H1 (cell line): ENCODE measurements around the gene FKTN. TPM values are rescaled to one million over a fixed set of nuclear protein-coding genes. Genes with fewer than 3 reads are reported as not detected.

Experiments
- CTCF ChIA-PET: fragments of 300-600 bp; sonication (Branson Sonifier 250); formaldehyde crosslinking; loops from one replicate; lab custom pipeline; 2021; ENCODE audit not compliant: partially characterized antibody; lab: Charles Lee
- POLR2A ChIA-PET: fragments of 300-600 bp; sonication (Branson Sonifier 250); formaldehyde crosslinking; loops from one replicate; lab custom pipeline; 2021; ENCODE audit warnings: inconsistent platforms; ENCODE audit not compliant: partially characterized antibody; lab: Charles Lee
- DNase-seq, 2 experiments: peaks; one replicate each; pipeline versions ENCODE4 v3.0.0 to v3.0.0-alpha.2; 2010 to 2022; ENCODE audit warnings: low spot score in 2 of 2, low read depth in 1 of 2, mixed read lengths in 1 of 2
- FAIRE-seq: peaks from 2 replicates; lab custom pipeline; 2011; peaks lifted over from hg19 to GRCh38; lab: Jason Lieb, UNC
- H2AFZ ChIP-seq: 2 replicates; pipeline ENCODE4 v1.8.1; 2012; ENCODE audit warnings: low read length, inconsistent platforms
- H2AK5ac ChIP-seq: 2 replicates; pipeline ENCODE4 v1.6.1; 2013; ENCODE audit warnings: low read depth, low read length
- H2BK120ac ChIP-seq: replicated peaks from 2 replicates; pipeline ENCODE3; 2013; ENCODE audit warnings: low read depth, low read length, inconsistent platforms
- H2BK12ac ChIP-seq: 2 replicates; pipeline ENCODE4 v1.6.1; 2013; ENCODE audit warnings: low read depth, low read length
- H2BK15ac ChIP-seq: 2 replicates; pipeline ENCODE4 v1.6.1; 2013; ENCODE audit warnings: low read length
- H2BK20ac ChIP-seq: 2 replicates; pipeline ENCODE4 v1.6.1; 2013; ENCODE audit warnings: low read length
- H2BK5ac ChIP-seq: 2 replicates; pipeline ENCODE4 v1.6.1; 2013; ENCODE audit warnings: low read depth, low read length
- H3K14ac ChIP-seq: 2 replicates; pipeline ENCODE4 v1.6.1; 2013; ENCODE audit warnings: inconsistent platforms; ENCODE audit not compliant: insufficient read length
- H3K18ac ChIP-seq: 2 replicates; pipeline ENCODE4 v1.6.1; 2013; ENCODE audit warnings: low read length; ENCODE audit errors: extremely low read depth
- H3K23ac ChIP-seq: 2 replicates; pipeline ENCODE4 v1.6.1; 2013; ENCODE audit warnings: inconsistent platforms; ENCODE audit not compliant: insufficient read length
- H3K23me2 ChIP-seq: 2 replicates; pipeline ENCODE4 v1.6.1; 2013; ENCODE audit warnings: low read depth, low read length
- H3K27ac ChIP-seq: 2 replicates; pipeline ENCODE4 v1.6.1; 2011; ENCODE audit warnings: low read depth, low read length, inconsistent platforms
- H3K27me3 ChIP-seq, 4 experiments: replicated peaks in 1 of 4; 1 replicate in 1 of 4; 2 replicates in 3 of 4; pipeline versions ENCODE4 v1.6.1 to v1.8.1; 2011 to 2013; ENCODE audit warnings: low read length in 3 of 4, mild to moderate bottlenecking in 3 of 4, inconsistent platforms in 2 of 4, mixed read lengths in 2 of 4, moderate library complexity in 1 of 4; ENCODE audit not compliant: control insufficient read depth in 3 of 4, insufficient read depth in 3 of 4; ENCODE audit errors: extremely low read depth in 1 of 4
- H3K36me3 ChIP-seq, 4 experiments: 2 replicates each; pipeline versions ENCODE4 v1.6.1 to v1.8.1; 2011 to 2013; ENCODE audit warnings: mild to moderate bottlenecking in 4 of 4, low read length in 3 of 4, moderate library complexity in 2 of 4, control low read depth in 1 of 4, inconsistent platforms in 1 of 4; ENCODE audit not compliant: insufficient read depth in 4 of 4, control insufficient read depth in 2 of 4
- H3K4ac ChIP-seq: replicated peaks from 2 replicates; pipeline ENCODE3; 2013; ENCODE audit warnings: low read length, low read depth, mixed read lengths, inconsistent platforms; ENCODE audit not compliant: insufficient read length
- H3K4me1 ChIP-seq, 4 experiments: replicated peaks in 1 of 4; 1 replicate in 1 of 4; 2 replicates in 3 of 4; pipeline versions ENCODE4 v1.6.1 to v1.8.1; 2011 to 2013; ENCODE audit warnings: low read length in 3 of 4, inconsistent platforms in 2 of 4, mixed read lengths in 1 of 4; ENCODE audit not compliant: insufficient read depth in 4 of 4, control insufficient read depth in 3 of 4
- H3K4me2 ChIP-seq, 2 experiments: 2 replicates each; pipeline versions ENCODE4 v1.6.1 to v1.8.1; 2011 to 2013; ENCODE audit warnings: low read depth in 2 of 2, low read length in 2 of 2, control low read depth in 1 of 2, inconsistent platforms in 1 of 2, mild to moderate bottlenecking in 1 of 2; ENCODE audit not compliant: insufficient read depth in 1 of 2
- H3K4me3 ChIP-seq, 4 experiments: fragments of 200-600, 300-600 bp in 1 of 4; sonication (generic), shearing (Covaris generic), sonication (Bioruptor Twin) in 1 of 4; 2 replicates each; pipeline versions ENCODE4 v1.5.1 to v1.8.1; 2011 to 2016; ENCODE audit warnings: low read length in 4 of 4, low read depth in 3 of 4, control low read depth in 2 of 4, inconsistent platforms in 2 of 4, mild to moderate bottlenecking in 2 of 4, mixed read lengths in 1 of 4, moderate library complexity in 1 of 4; ENCODE audit not compliant: insufficient read depth in 2 of 4; ENCODE audit errors: extremely low read depth in 1 of 4
- H3K56ac ChIP-seq: replicated peaks from 2 replicates; pipeline ENCODE3; 2013; ENCODE audit warnings: low read depth, mild to moderate bottlenecking, mixed read lengths, low read length, inconsistent platforms; ENCODE audit not compliant: insufficient read length
- H3K79me1 ChIP-seq: 2 replicates; pipeline ENCODE4 v1.6.1; 2013; ENCODE audit warnings: low read depth, low read length, control low read depth
- H3K79me2 ChIP-seq, 2 experiments: 2 replicates each; pipeline versions ENCODE4 v1.6.1 to v1.8.1; 2012 to 2013; ENCODE audit warnings: low read length in 2 of 2, mild to moderate bottlenecking in 2 of 2, inconsistent platforms in 1 of 2; ENCODE audit not compliant: insufficient read depth in 2 of 2, control insufficient read depth in 1 of 2
- H3K9ac ChIP-seq, 4 experiments: replicated peaks in 1 of 4; 1 replicate in 1 of 4; 2 replicates in 3 of 4; pipeline versions ENCODE4 v1.6.1 to v1.8.1; 2011 to 2013; ENCODE audit warnings: low read depth in 3 of 4, low read length in 3 of 4, control low read depth in 2 of 4, mild to moderate bottlenecking in 2 of 4, moderate library complexity in 2 of 4, inconsistent platforms in 1 of 4; ENCODE audit errors: extremely low read depth in 1 of 4
- H3K9me3 ChIP-seq, 2 experiments: 2 replicates each; pipeline versions ENCODE4 v1.6.1 to v1.8.1; 2012 to 2013; ENCODE audit warnings: mild to moderate bottlenecking in 2 of 2, moderate library complexity in 2 of 2, control low read depth in 1 of 2, inconsistent platforms in 1 of 2, low read depth in 1 of 2, low read length in 1 of 2, mixed read lengths in 1 of 2; ENCODE audit not compliant: insufficient read depth in 2 of 2
- H4K20me1 ChIP-seq, 2 experiments: replicated peaks in 1 of 2; 2 replicates each; pipeline versions ENCODE3 to v1.8.1; 2011 to 2013; ENCODE audit warnings: inconsistent platforms in 2 of 2, low read length in 2 of 2, mild to moderate bottlenecking in 1 of 2; ENCODE audit not compliant: insufficient read depth in 2 of 2, control insufficient read depth in 1 of 2
- H4K5ac ChIP-seq: 2 replicates; pipeline ENCODE4 v1.6.1; 2013; ENCODE audit warnings: low read length, low read depth, mixed read lengths, inconsistent platforms; ENCODE audit not compliant: insufficient read length
- H4K8ac ChIP-seq: 2 replicates; pipeline ENCODE4 v1.8.0; 2013; ENCODE audit warnings: mild to moderate bottlenecking, moderate library complexity, low read length, inconsistent platforms; ENCODE audit not compliant: insufficient read depth; ENCODE audit errors: extremely low read depth
- H4K91ac ChIP-seq: replicated peaks from 2 replicates; pipeline ENCODE3; 2013; ENCODE audit warnings: low read length, mixed read lengths, inconsistent platforms; ENCODE audit not compliant: insufficient read length
- BRCA1 ChIP-seq: IDR thresholded peaks from 2 replicates; pipeline ENCODE4 v1.6.1; 2012; ENCODE audit warnings: low read depth, low read length, improper control_type of control experiment
- CEBPB ChIP-seq: IDR thresholded peaks from 2 replicates; pipeline ENCODE4 v1.6.1; 2012; ENCODE audit warnings: low read depth, low read length
- CHD2 ChIP-seq: IDR thresholded peaks from 2 replicates; pipeline ENCODE4 v1.6.1; 2012; ENCODE audit warnings: low read length, improper control_type of control experiment
- FOSL1 ChIP-seq: IDR thresholded peaks from 2 replicates; pipeline ENCODE4 v1.6.1; 2011; ENCODE audit warnings: mild to moderate bottlenecking, low read depth, low read length, moderate library complexity; ENCODE audit not compliant: insufficient read depth
- HDAC2 ChIP-seq, 2 experiments: fragments of 300-600 bp in 1 of 2; sonication (generic) in 1 of 2; IDR thresholded peaks; 2 replicates each; pipeline ENCODE4 v1.6.1; 2011 to 2012; ENCODE audit warnings: low read depth in 2 of 2, low read length in 2 of 2, mild to moderate bottlenecking in 2 of 2, moderate library complexity in 2 of 2, borderline replicate concordance in 1 of 2, inconsistent platforms in 1 of 2
- POU5F1 ChIP-seq: IDR thresholded peaks from 2 replicates; pipeline ENCODE4 v1.6.1; 2011; ENCODE audit warnings: low read depth, mild to moderate bottlenecking, low read length, moderate library complexity
- SIX5 ChIP-seq: IDR thresholded peaks from 2 replicates; pipeline ENCODE4 v1.6.1; 2011; ENCODE audit warnings: mild to moderate bottlenecking, low read depth, low read length
- SP2 ChIP-seq: IDR thresholded peaks from 2 replicates; pipeline ENCODE4 v1.6.1; 2012; ENCODE audit warnings: mild to moderate bottlenecking, low read length, inconsistent platforms
- TBP ChIP-seq: IDR thresholded peaks from 2 replicates; pipeline ENCODE4 v1.6.1; 2011; ENCODE audit warnings: low read depth, low read length, improper control_type of control experiment
- WGBS, 2 experiments: shearing (Covaris generic) in 1 of 2; methylation state at CpG; one replicate each; pipeline versions ENCODE4 v1.1.6 to v1.1.7; 2013 to 2015; ENCODE audit warnings: low lambda C conversion rate in 2 of 2, mixed read lengths in 2 of 2, inconsistent platforms in 1 of 2, low coverage in 1 of 2, missing lambda C conversion rate in 1 of 2; ENCODE audit not compliant: insufficient replicate concordance in 2 of 2, insufficient coverage in 1 of 2, insufficient read length in 1 of 2; ENCODE audit errors: extremely low coverage in 1 of 2, missing lambda C conversion rate in 1 of 2; 5-methylcytosine and 5-hydroxymethylcytosine counted together
- polyA plus RNA-seq, 7 experiments: library from polyadenylated mRNA; depleted of rRNA in 3 of 7; stranded (reverse) in 5 of 7; unstranded in 2 of 7; fragments of >200 nt in 5 of 7; fragments of 200-250 nt in 2 of 7; gene quantifications; 1 replicate in 5 of 7; 2 replicates in 1 of 7; 4 replicates in 1 of 7; pipeline versions ENCODE4 v1.2.1 to v1.2.3, GENCODE V29; 2011 to 2013; ENCODE audit warnings: missing spikeins in 2 of 7, mixed read lengths in 2 of 7
- total RNA-seq: library from RNA; stranded (reverse); fragmentation: NEBNext Ultra II Directional; extraction: Animal tissue kit (Norgen Biotek cat#: 25700); gene quantifications from 2 replicates; pipeline ENCODE4 v1.2.1, GENCODE V29; 2021

FKTN gene
- total and polyA plus RNA-seq, 2 of the 8 experiments (the other 6 are each of a cell fraction or from before 2014, with no cell fraction given): 2.7 to 13.4 TPM

DNA sequence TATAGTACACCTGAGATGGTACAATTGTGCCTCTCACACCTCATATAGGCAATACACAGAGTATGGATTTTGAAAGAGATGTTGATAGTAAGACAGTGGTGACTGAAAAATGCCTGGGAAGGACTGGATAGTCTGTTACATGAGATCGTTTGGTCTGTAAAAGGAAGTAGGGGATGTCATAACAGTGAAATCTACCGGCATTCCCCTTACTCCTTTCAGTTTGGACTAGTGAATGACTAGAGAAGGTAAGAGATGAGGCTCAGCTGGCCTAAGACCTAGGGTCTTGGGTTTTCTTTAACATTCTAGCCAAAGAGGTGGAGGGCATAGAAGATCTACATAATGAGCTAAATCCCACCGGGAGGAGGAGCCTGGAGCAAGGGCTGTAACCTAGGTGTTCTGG is 112.4 kb downstream of the FKTN start:
- H2AFZ ChIP-seq: no peak overlapping the region
- CTCF ChIA-PET: interaction anchor here (0.9 to 1.1 kb wide), 2 partner anchors 11 to 14 kb away, joined by 3 read pairs; no protein-coding TSS in a partner anchor
- H2AK5ac ChIP-seq: no peak overlapping the region
- no peak for TF ChIP-seq CHD2
- no peak for TF ChIP-seq CEBPB
- TF ChIP-seq SIX5: no peak
- no peak for TF ChIP-seq SP2
- TF ChIP-seq BRCA1: no peak
- TF ChIP-seq POU5F1: no peak
- no peak for TF ChIP-seq TBP
- TF ChIP-seq HDAC2 (IDR thresholded peaks at IDR 0.05; ENCODE audit: borderline replicate concordance in 1 of 2, low read depth in 2 of 2, low read length in 2 of 2): no peak
- no peak for TF ChIP-seq FOSL1
- H3K23ac ChIP-seq: no peak overlapping the region
- H3K27ac ChIP-seq: no peak overlapping the region
- no peak overlapping the region for H2BK120ac ChIP-seq
- no peaks in the 10 kb centered on the region for H3K79me2 ChIP-seq
- no peak overlapping the region for H2BK12ac ChIP-seq
- POLR2A ChIA-PET: no interaction called here
- DNase-seq (no peak), FAIRE-seq (no peak)
- H2BK15ac ChIP-seq: no peak overlapping the region
- no peak overlapping the region for H3K14ac ChIP-seq
- H3K4me2 ChIP-seq: no peak overlapping the region
- no peak overlapping the region for H3K4ac ChIP-seq
- H3K23me2 ChIP-seq: no peaks in the 10 kb centered on the region
- H3K56ac ChIP-seq: no peak overlapping the region
- H2BK5ac ChIP-seq: no peak overlapping the region
- no peak overlapping the region for H3K18ac ChIP-seq
- H3K36me3 ChIP-seq: no peaks in the 10 kb centered on the region
- H4K20me1 ChIP-seq: no peaks in the 10 kb centered on the region
- H3K9me3 ChIP-seq: no peaks in the 10 kb centered on the region
- H4K8ac ChIP-seq: no peak overlapping the region
- 87% methylated on average over 3 of the region's 3 CpGs; no CpG with 5 or more reads in 1 of the 2 experiments for WGBS, 2 experiments
- no peaks in the 10 kb centered on the region for H3K27me3 ChIP-seq
- H4K91ac ChIP-seq: no peak overlapping the region
- no peak overlapping the region for H3K4me3 ChIP-seq
- no peak overlapping the region for H2BK20ac ChIP-seq
- H3K79me1 ChIP-seq: no peaks in the 10 kb centered on the region
- no peak overlapping the region for H4K5ac ChIP-seq
- no peak overlapping the region for H3K9ac ChIP-seq
- H3K4me1 ChIP-seq: peaks cover 0 to 2% (median under 1%) of the 10 kb centered on the region in 4 experiments; a peak in 1 of 7 replicates
